ENCODE measurements around the gene ZNF234. TPM values are rescaled to one million over a fixed set of nuclear protein-coding genes. Genes with fewer than 3 reads are reported as not detected.

The ZNF234 gene
- total RNA-seq, 4 donors from 2014 or later = 5.8 to 8.3 (median 7.1) TPM

GRCh38 chr19:44207126-44207803, 65.9 kb downstream of the ZNF234 start:
- TF ChIP-seq POLR2A (IDR thresholded peaks at IDR 0.05) = no peak
- TF ChIP-seq CTCF (IDR thresholded peaks at IDR 0.05) = no peak
- H3K4me3 ChIP-seq (ENCODE audit: low read depth, poor library complexity, severe bottlenecking) = peak overlapping the region; percentile 32
- DNase-seq (ENCODE audit: low spot score in 2 of 2) = peak; percentile 87 to 96
- intact Hi-C loops (cut with DNase I; ENCODE audit: low total_unique reads) = no loop called here
- WGBS, 2 donors = 4 to 6% methylated on average over 26 of the region's 26 CpGs

Other genes starting within 250 kb of the ZNF234 start
- 10 to 100 TPM in 3 of 4 donors, 1 to 10 TPM in 1; 7.8 to 13.1 (median 11.2) TPM for gene ZNF45, start 206.3 kb upstream of the ZNF234 start, total RNA-seq
- 1 to 10 TPM; 2.5 to 4.3 (median 3.6) TPM for gene ZNF221, start 190.3 kb upstream of the ZNF234 start, total RNA-seq
- 10 to 100 TPM in 1 of 4 donors, 1 to 10 TPM in 3; 5.9 to 10.3 (median 8.6) TPM for gene ZNF155, start 157.4 kb upstream of the ZNF234 start, total RNA-seq
- 10 to 100 TPM in 1 of 4 donors, 1 to 10 TPM in 3; 3.1 to 10.6 (median 3.7) TPM for gene ZNF230, start 138.6 kb upstream of the ZNF234 start, total RNA-seq
- 1 to 10 TPM; 1.1 to 6.1 (median 2.6) TPM for gene ZNF222, start 116.2 kb upstream of the ZNF234 start, total RNA-seq
- gene ZNF223, start 89.5 kb upstream of the ZNF234 start, total RNA-seq = 1 to 10 TPM; 4.8 to 9.7 (median 6.7) TPM
- gene ZNF284, start 69.4 kb upstream of the ZNF234 start, total RNA-seq = 1 to 10 TPM; 2.6 to 3.4 (median 3.0) TPM
- gene ZNF224, start 47.2 kb upstream of the ZNF234 start, total RNA-seq = 10 to 100 TPM; 12.5 to 27.1 (median 20.3) TPM
- gene ZNF225, start 28.2 kb upstream of the ZNF234 start, total RNA-seq = 1 to 10 TPM; 1.5 to 3.3 (median 2.4) TPM
- gene ZNF226, start 23.5 kb downstream of the ZNF234 start, total RNA-seq = 10 to 100 TPM; 13.4 to 30.4 (median 19.8) TPM
- 10 to 100 TPM; 10.1 to 15.5 (median 13.4) TPM for gene ZNF227, start 71.0 kb downstream of the ZNF234 start, total RNA-seq
- 1 to 10 TPM in 1 of 4 donors, under 1 TPM in 1, not detected in 2; 0.06 to 1.4 TPM for gene ZNF233, start 118.3 kb downstream of the ZNF234 start, total RNA-seq
- 1 to 10 TPM; 3.6 to 4.5 (median 4.1) TPM for gene ZNF235, start 163.5 kb downstream of the ZNF234 start, total RNA-seq
- 1 to 10 TPM; 3.0 to 4.4 (median 3.9) TPM for gene ZNF112, start 215.1 kb downstream of the ZNF234 start, total RNA-seq

Measured in lower leg skin (tissue), 4 donors.